Measurements from ENCODE around the gene PPIL4.

DNA sequence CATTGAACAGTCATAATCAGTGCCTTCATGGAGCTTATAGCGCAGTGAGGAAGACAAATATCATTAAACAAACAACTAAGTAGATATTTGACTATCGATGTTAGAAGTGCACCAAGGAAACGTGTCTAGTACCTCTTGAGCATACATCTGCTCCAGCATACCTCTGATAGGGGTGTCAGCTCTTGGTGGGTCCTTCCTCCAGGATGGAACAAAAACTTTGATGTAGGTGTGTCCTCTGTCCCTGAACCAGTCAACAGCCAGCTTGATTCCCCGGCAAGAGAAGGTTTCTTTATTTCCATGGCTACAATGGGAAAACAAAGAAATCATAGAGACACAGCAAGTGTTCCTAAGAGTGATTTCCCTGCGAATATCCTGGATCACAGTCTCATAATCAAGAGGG is 84.2 kb downstream of the PPIL4 start:
- TF ChIP-seq YY1 (IDR thresholded peaks at IDR 0.05; ENCODE audit: insufficient read depth, insufficient replicate concordance, low read depth, low read length) (no peak), EP300 (IDR thresholded peaks at IDR 0.05; ENCODE audit: low read depth in 2 of 2, low read length in 2 of 2) (no peak), EP300 (CRISPR knock-in tag; IDR thresholded peaks at IDR 0.05; ENCODE audit: borderline replicate concordance) (no peak)
